ENCODE data around the gene SLC29A3. TPM values are rescaled to one million over a fixed set of nuclear protein-coding genes. Genes with fewer than 3 reads are reported as not detected.

Gene SLC29A3
- total RNA-seq, 4 donors from 2014 or later: 0.87 to 3.1 (median 2.3) TPM

DNA sequence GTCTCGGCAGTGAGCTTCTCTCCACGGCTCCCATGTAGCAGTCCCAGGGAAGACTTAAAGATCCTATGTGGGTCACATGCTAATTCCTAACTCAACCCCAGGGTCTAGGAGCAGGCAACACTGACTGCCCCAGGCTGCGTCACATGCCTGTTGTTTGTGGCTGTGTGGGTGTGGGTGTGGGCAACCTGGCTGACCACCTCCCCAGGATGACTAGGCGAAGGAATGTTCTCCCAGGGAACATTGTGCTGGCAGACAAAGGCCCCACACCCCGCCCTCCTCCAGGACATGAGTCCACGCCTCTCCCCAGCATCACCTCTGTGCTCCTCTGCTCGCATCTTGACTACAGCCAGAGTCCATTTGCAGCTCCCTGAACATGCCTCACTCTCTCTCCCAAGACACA, 30.3 kb downstream of the SLC29A3 start:
- DNase-seq: no peak
- 90 to 94% methylated on average over 5 of the region's 7 CpGs for WGBS, 2 donors
- Histone ChIP-seq H3K9me3 (no peaks in the 10 kb centered on the region), H3K36me3 (peaks cover 0 to 13% (median 0%) of the 10 kb centered on the region in 3 donors), H3K4me3 (no peak overlapping the region), H3K4me1 (peaks cover 0 to 9% (median 0%) of the 10 kb centered on the region in 3 donors), H3K27me3 (no peaks in the 10 kb centered on the region), H3K27ac (no peak overlapping the region)
- intact Hi-C loops (cut with DNase I): no loop called here
- TF ChIP-seq POLR2A (IDR thresholded peaks at IDR 0.05) (no peak), CTCF (IDR thresholded peaks at IDR 0.05) (no peak)

- Histone ChIP-seq H3K27ac (no peak overlapping the region), H3K4me1 (peaks cover 0 to 9% (median 0%) of the 10 kb centered on the region in 3 donors), H3K36me3 (peaks cover 0 to 18% (median 0%) of the 10 kb centered on the region in 3 donors), H3K27me3 (no peaks in the 10 kb centered on the region), H3K9me3 (no peaks in the 10 kb centered on the region), H3K4me3 (no peak overlapping the region)
- TF ChIP-seq CTCF (IDR thresholded peaks at IDR 0.05) (no peak), POLR2A (IDR thresholded peaks at IDR 0.05) (no peak)
- intact Hi-C loops (cut with DNase I): no loop called here
- WGBS, 2 donors: 85 to 95% methylated on average over 2 to 3 of the region's 6 CpGs
- no peak for DNase-seq
Observed at GRCh38 chr10:71351087-71351486, 32.0 kb downstream of the SLC29A3 start.

- intact Hi-C loops (cut with DNase I): no loop called here
- TF ChIP-seq POLR2A (IDR thresholded peaks at IDR 0.05) (no peak), CTCF (IDR thresholded peaks at IDR 0.05) (no peak)
- no peaks in the 10 kb centered on the region for H3K9me3 ChIP-seq
- 56 to 74% methylated on average over 7 to 13 of the region's 14 CpGs for WGBS, 2 donors
- no peaks in the 10 kb centered on the region for H3K27me3 ChIP-seq
- peaks cover 0 to 9% (median 0%) of the 10 kb centered on the region in 3 donors for H3K4me1 ChIP-seq
- H3K27ac ChIP-seq: no peak overlapping the region
- DNase-seq: no peak
- peaks cover 0 to 25% (median 0%) of the 10 kb centered on the region in 3 donors for H3K36me3 ChIP-seq
- no peak overlapping the region for H3K4me3 ChIP-seq
Observed at GRCh38 chr10:71351628-71352319, 32.7 kb downstream of the SLC29A3 start.

- WGBS, 2 donors: 71 to 76% methylated on average over 9 of the region's 9 CpGs
- intact Hi-C loops (cut with DNase I): no loop called here
- Histone ChIP-seq H3K27me3 (no peaks in the 10 kb centered on the region), H3K27ac (no peak overlapping the region), H3K9me3 (no peaks in the 10 kb centered on the region), H3K4me3 (no peak overlapping the region), H3K4me1 (peaks cover 0 to 9% (median 0%) of the 10 kb centered on the region in 3 donors), H3K36me3 (peaks cover 0 to 39% (median 0%) of the 10 kb centered on the region in 3 donors)
- no peak for DNase-seq
- no peak for TF ChIP-seq CTCF (IDR thresholded peaks at IDR 0.05)
- no peak for TF ChIP-seq POLR2A (IDR thresholded peaks at IDR 0.05)
Observed at GRCh38 chr10:71353639-71354038, 34.6 kb downstream of the SLC29A3 start.

DNA sequence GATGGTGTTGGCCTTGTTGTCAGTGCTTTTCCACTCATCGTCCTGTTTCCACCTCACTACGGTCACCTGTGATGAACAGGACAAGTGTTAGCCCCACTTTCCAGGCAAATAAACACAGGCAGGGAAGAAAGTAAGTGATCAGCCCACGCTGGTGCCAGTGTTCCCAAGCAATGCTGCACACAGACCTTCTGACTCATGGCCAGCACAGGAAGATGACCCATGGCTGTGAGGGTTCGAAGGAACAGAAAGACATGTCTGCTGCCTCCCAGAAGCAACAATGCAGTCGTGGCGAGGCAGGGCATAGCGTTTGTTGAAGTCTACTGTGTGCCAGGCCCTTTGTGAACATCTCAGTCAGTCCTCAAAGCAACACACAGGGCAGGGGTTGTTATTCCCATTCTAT, 35.7 kb downstream of the SLC29A3 start:
- intact Hi-C loops (cut with DNase I): no loop called here
- Histone ChIP-seq H3K27me3 (no peaks in the 10 kb centered on the region), H3K9me3 (no peaks in the 10 kb centered on the region), H3K4me1 (peaks cover 0 to 9% (median 0%) of the 10 kb centered on the region in 3 donors), H3K27ac (no peak overlapping the region), H3K36me3 (peaks cover 0 to 39% (median 0%) of the 10 kb centered on the region in 3 donors), H3K4me3 (no peak overlapping the region)
- TF ChIP-seq CTCF (IDR thresholded peaks at IDR 0.05) (no peak), POLR2A (IDR thresholded peaks at IDR 0.05) (no peak)
- 89 to 90% methylated on average over 4 to 6 of the region's 7 CpGs for WGBS, 2 donors
- DNase-seq: no peak
